GM12878 (cell line): Measurements from ENCODE around the gene SGMS1.

Source experiments
- BHLHE40 ChIP-seq, 2 experiments: fragments of 450-650 bp in 1 of 2; IDR thresholded peaks; 2 replicates each; pipeline ENCODE4 v1.6.1; 2011 to 2017; ENCODE audit warnings: low read depth in 2 of 2, borderline replicate concordance in 1 of 2, improper control_type of control experiment in 1 of 2, low read length in 1 of 2, mild to moderate bottlenecking in 1 of 2
- FOS ChIP-seq: IDR thresholded peaks from 3 replicates; pipeline ENCODE4 v1.6.1; 2011; ENCODE audit warnings: borderline replicate concordance; ENCODE audit not compliant: insufficient read length; ENCODE audit errors: extremely low read depth
- SP1 ChIP-seq: IDR thresholded peaks from one replicate; pipeline ENCODE4 v1.6.1; 2011; ENCODE audit warnings: low read depth, low read length
- ZBTB33 ChIP-seq: fragments of 450-650 bp; IDR thresholded peaks from 2 replicates; pipeline ENCODE4 v1.6.1; 2017; ENCODE audit warnings: mild to moderate bottlenecking

GRCh38 chr10:50601974-50602373, 21.8 kb downstream of the SGMS1 start:
- no peak for TF ChIP-seq FOS
- no peak for TF ChIP-seq SP1
- TF ChIP-seq BHLHE40 (IDR thresholded peaks at IDR 0.05; ENCODE audit: borderline replicate concordance in 1 of 2, low read depth in 2 of 2, low read length in 1 of 2) = no peak
- TF ChIP-seq ZBTB33 = no peak
